Muscle of back (tissue), 11 donors: ENCODE results near the gene CTNNA3. TPM values are rescaled to one million over a fixed set of nuclear protein-coding genes. Genes with fewer than 3 reads are reported as not detected.
A peak's percentile ranks its signal among the peaks of the same experiment; 100 is the strongest.

Source experiments
- DNase-seq, 3 donors: peaks; one replicate each; pipeline versions ENCODE4 v3.0.0 to v3.0.0-alpha.2; 2013
- polyA plus RNA-seq, 10 donors: library from polyadenylated mRNA; unstranded; fragments of 120-200 nt; gene quantifications; one replicate each; pipeline ENCODE4 v1.2.1, GENCODE V29; 2013; ENCODE audit not compliant: insufficient read length in 10 of 10

Gene CTNNA3
- polyA plus RNA-seq, 10 donors = 4.6 to 15.8 (median 7.9) TPM

GRCh38 chr10:67518043-67518442 is 178.0 kb downstream of the CTNNA3 start:
- no peak for DNase-seq

GRCh38 chr10:67506757-67507091 is 189.3 kb downstream of the CTNNA3 start:
- DNase-seq = no peak

DNA sequence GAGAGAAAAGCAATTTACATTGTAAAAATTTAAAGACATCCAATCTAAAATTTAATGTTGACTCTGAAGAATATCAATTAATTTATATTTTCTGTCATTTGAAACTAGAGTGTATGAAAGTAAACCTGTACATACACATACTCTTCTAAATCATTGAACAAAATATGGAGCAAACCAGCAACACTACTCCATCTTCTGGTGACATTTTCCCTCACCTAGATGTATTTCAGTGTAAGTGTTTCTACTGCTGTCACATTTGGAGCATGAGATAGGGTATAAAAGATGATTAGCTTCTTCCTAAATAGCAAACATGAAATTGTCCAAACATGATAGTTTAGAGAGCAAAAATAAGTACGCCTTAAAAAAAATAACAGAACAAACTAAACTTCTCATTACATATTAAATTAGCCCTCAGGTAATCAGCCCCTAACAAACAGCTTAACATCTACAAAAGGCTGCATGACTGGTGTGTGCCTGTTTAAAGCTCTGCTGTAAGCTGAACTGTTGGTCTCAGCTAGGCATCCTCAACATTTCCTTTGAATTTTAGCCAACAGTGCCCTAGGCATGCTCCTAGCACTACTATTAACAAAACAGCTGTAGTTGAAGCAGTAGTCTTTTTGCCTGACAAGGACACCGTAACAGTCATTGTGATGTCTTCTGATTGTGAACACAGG is 189.8 kb downstream of the CTNNA3 start:
- DNase-seq = no peak

DNA sequence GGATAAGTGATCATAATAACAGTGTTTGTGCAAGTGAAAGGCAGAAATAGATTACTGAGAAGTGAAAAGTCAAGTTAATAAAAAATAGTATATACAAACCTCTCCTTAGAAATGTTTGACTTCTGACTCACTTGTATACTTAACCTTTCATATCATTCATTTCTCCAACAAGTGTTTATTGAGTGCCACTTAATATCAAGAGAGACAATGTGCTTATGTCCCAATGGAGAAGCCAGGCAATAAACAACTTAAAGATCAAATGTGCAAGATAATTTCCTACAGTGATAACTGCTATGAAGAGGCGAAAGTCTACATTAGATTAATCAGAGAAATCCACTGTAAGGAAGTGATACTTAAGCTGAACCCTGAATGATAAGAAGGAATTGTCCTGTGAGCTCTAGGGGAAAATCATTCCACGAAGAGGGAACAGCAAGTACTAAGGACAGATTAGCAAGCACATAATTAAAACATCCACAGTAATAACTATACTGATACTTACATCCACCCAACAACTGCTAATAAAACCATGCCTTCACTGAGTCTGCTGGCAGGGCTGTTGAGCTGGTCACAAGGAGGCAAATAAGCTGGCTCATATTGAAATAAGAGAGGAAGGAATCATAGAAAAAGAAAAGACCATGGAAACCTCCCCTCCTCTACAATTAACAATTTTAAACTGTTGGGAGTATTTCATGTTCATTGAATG is 203.5 kb downstream of the CTNNA3 start:
- DNase-seq = no peak

- no peak for DNase-seq
These were observed 207.9 kb downstream of the CTNNA3 start for GRCh38 chr10:67487906-67488619.

GRCh38 chr10:67487199-67487598 is 208.8 kb downstream of the CTNNA3 start:
- no peak for DNase-seq

DNA sequence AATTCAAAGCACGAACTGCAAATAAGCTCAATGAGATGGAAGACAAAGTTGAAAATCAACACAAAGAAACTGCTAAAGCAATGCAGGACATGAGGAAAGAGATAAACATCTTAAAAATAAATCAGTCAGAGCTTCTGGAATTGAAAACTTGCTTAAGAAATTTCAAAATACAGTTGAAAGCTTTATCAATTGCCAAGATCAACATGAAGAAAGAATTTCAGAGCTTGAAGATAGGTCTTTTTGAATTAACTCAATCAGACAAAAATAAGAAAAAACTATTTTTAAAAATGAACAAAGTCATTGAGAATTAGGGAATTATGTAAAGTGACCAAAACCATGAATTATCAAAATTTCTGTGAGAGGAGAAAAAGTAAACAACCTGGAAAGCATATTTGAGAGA is 218.1 kb downstream of the CTNNA3 start:
- DNase-seq = no peak

DNA sequence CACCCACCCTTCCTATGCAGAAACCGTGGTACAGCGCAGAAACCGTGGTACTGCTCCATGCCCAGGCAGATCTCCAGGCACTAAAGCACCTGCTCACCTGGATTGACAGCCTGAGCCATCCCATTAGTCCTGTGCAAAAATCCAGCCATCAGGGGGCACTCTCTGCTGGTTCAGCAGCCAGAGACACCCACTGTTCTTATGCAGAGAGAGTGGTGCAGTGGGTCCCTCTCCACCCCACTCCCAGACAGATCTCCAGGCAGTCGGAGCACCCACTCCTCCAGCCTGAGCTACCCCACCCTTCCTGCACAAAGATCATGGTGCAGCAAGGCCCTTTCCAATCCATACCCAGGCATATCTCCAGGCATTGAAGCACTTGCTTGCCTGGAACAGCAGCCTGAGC is 219.8 kb downstream of the CTNNA3 start:
- no peak for DNase-seq

DNA sequence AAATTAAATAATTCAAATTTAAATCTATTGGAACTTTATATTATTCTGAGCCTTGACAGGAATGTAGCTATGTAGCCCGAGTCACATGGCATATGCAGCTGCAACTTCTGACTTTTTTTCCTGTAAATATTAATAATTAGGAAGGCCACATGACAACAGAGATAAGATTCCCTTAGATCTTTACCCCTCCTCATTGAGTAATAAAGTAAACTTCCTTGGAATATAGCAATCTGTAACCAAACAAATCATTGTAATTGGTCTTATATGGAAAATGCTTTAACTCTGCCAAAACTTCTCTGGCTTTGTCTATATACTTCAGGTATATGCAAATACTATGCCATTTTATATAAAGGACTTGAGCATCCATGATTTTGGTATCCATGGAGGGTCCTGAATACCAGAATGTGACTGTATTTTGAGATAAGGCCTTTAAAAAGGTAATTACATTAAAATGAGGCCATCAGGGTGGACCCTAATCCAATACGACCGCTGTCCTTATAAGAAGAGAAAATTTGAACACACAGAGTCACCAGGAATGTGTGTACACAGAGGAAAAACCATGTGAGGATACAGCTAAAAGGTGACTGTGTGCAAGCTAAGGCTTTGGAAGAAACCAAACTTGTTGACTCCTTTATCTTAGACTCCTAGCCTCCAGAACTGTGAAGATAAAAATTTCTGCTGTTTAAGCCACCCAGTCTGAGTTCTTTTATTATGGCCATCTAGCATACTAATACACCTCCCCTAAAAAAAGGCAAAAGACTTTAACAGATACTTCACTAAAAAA is 222.0 kb downstream of the CTNNA3 start:
- no peak for DNase-seq

- DNase-seq = no peak
These were observed 225.0 kb downstream of the CTNNA3 start for GRCh38 chr10:67471022-67471421.

DNA sequence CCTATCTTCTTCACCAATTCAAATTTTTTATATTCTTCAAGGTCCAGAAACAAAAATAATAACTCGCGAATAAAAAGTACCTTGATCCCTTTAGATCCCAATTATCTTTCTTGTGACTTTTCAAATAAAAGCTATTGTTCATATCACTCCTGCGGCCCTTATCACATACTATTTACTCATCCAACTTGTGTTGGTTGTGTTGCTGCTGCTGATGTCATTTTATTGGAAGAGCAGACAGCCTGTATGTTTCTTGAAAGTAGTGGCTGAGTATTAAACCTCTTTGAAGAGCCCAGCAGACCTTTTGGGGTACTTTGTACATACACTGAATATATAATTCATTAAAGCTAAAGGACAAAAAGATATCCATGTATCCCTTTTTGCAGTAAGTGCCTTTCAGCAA is 231.7 kb downstream of the CTNNA3 start:
- no peak for DNase-seq

GRCh38 chr10:67452892-67453291 is 243.1 kb downstream of the CTNNA3 start:
- no peak for DNase-seq

DNA sequence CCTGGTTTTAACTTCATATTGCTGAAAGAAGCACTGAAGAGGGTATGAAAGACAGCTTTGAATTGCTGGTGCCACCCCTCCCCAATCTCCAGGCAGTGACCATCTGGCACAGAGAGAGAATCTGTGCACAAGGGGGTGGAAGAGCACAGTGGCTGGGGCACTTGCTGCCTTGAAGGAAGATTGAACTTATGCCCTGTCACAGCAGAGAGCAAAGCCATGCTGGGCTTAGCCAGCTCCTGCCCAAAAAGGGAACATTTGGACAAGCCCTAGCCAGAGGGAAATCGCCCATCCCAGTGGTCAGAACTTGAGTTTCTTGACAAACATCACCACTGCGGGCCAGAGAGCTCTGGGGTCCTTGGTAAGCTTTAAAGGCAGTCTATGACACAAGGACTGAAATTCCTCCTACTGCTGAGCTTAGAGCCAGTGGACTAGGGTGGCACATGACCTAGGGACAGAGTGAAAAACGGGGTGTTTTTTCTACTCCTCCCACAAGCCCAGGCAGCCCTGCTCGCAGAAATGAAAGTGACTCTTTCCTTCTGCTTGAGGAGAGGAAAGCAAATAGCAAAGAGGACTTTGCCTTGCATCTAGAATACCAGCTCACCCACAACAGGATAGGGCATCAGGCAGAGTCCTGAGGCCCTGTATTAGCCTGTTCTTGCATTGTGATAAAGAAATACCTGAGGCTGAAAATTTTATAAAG is 257.2 kb downstream of the CTNNA3 start:
- no peak for DNase-seq

DNA sequence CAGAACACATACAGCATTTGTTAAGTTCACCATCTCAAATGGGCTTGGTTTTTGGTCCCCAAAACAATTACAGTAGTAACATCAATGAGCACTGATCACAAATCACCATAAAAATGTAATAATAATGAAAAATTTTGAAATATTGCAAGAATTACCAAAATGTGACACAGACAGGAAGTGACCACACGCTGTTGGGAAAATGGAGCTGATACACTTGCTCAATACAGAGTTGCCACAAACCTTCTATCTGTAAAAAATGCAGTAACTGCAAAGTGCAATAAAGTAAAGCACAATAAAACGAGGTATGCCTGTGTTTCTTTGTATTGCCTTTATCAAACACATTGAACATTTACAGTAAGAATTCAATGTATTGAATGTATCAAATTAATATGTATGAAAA is 262.7 kb downstream of the CTNNA3 start:
- no peak for DNase-seq

- no peak for DNase-seq
These were observed 293.4 kb downstream of the CTNNA3 start for GRCh38 chr10:67402620-67403019.

DNA sequence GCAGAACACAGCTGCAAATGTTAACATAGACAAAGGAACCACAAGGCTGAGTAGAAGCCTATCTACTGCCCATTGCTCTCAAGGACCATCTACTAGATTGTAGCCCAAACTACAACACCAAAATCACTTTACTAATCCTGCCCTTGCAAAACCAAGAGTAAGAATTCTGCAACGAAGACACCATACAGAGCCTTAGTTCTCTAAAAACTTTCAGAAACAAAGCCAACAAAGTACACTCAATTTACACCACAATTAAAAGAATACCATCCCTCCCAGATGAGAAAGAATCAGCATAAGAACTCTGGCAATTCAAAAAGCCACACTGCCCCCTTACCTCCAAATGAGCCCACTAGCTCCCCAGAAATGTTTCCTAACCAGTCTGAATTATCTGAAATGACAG is 294.3 kb downstream of the CTNNA3 start:
- DNase-seq = no peak

- DNase-seq = peak in 1 of 3 donors; percentile 11
These were observed 309.0 kb downstream of the CTNNA3 start for GRCh38 chr10:67386841-67387533.

GRCh38 chr10:67386260-67386659 is 309.7 kb downstream of the CTNNA3 start:
- DNase-seq = no peak

- DNase-seq = peak in 2 of 3 donors; percentile 19 to 23
These were observed 310.4 kb downstream of the CTNNA3 start for GRCh38 chr10:67385566-67385965.

- no peak for DNase-seq
These were observed 310.9 kb downstream of the CTNNA3 start for GRCh38 chr10:67385089-67385488.
